ENCODE measurements around the gene TMEM239. TPM values are rescaled to one million over a fixed set of nuclear protein-coding genes. Genes with fewer than 3 reads are reported as not detected.
A peak's percentile ranks its signal among the peaks of the same experiment; 100 is the strongest.

Gene TMEM239
- total RNA-seq, 1 donor from 2014 or later: not detected

DNA sequence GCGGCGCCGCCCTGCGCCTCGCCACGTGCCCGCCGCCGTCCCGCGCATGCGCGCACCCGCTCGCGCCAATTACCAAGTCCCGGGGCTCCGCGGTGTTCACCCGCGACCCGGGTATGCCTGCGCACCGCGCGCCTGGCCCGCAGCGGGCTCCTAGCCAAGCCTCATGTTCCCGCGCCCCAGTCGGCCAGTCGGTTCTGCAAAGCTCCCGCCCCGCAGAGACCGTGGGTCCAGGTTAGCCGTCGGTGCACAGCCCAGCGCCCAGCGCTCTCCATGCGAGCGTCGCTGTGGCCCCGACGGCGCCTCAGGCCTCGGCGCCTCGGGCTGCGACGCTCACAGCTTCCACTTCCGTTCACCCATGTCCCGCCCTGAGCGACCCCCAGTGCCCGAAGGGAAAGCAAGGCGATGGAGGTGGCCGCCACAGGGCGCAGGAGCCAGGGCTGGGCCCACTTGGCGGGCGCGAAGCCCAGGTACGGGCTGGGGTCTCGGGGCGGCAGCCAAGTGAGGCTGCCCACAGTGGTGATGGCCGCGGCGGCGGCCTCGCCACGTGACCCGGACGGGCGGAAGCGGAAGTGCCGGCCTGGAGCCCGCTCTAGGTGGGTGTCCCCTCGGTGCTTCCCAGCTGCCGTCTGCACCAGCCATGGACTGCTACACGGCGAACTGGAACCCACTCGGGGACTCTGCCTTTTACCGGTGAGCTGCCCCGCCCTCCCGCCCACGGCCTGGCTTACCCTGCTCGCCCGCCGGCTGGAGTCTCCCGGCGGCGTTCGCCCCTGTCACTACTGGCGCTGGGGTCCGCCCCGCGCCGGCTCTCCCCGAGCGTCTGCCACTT lies 24.2 kb downstream of the TMEM239 start, which contains the start of the genes PCED1A and VPS16:
PCED1A (minus strand) TSS at position 518 of the 829 bp plus-strand sequence. CDS start 743 bp downstream, outside the sequence.
VPS16 (plus strand) TSS at position 608 of the 829 bp plus-strand sequence; CDS start at position 638, 30 bp downstream.
- peak; percentile 98 for ATAC-seq
- intact Hi-C loops (cut with DNase I): no loop called here
- DNase-seq (ENCODE audit: low spot score): peak; percentile 93

DNA sequence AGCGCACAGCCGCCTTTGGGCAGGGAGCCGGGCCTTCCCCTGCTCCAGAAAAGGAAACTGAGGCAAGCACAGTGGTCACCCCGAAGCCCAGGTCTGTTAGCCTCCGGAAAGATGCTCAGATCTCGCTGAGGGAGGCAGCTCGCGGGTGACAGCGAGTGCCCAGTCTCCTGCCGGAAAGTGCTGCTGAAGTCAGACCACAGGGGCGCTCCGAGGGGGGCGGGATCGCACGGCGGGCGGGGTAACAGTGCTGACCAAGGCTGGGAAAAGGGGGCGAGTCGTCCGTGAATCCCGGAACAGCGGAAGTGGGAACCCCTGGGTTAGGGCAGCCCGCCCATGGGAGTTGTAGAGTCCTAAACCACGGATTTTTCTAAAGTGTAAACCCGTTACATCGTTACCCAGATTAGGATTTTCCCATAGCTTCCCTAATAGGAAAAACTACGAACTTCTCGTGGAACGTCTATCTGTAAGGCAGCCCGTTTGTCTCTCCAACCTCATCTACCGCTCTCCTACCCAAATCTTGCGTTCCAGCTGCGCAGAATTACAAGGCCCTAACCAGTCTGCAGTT lies 24.9 kb downstream of the TMEM239 start:
- intact Hi-C loops (cut with DNase I): no loop called here
- ATAC-seq: peak; percentile 64
- peak; percentile 82 for DNase-seq (ENCODE audit: low spot score)

GRCh38 chr20:2845607-2846006 lies 29.4 kb downstream of the TMEM239 start:
- intact Hi-C loops (cut with DNase I): no loop called here
- ATAC-seq (no peak), DNase-seq (ENCODE audit: low spot score) (no peak)

GRCh38 chr20:2846698-2847097 lies 30.5 kb downstream of the TMEM239 start:
- intact Hi-C loops (cut with DNase I): no loop called here
- ATAC-seq (no peak), DNase-seq (ENCODE audit: low spot score) (no peak)

- no peak for ATAC-seq
- DNase-seq (ENCODE audit: low spot score): no peak
- intact Hi-C loops (cut with DNase I): no loop called here
Observed at GRCh38 chr20:2847802-2848201, 31.6 kb downstream of the TMEM239 start.

DNA sequence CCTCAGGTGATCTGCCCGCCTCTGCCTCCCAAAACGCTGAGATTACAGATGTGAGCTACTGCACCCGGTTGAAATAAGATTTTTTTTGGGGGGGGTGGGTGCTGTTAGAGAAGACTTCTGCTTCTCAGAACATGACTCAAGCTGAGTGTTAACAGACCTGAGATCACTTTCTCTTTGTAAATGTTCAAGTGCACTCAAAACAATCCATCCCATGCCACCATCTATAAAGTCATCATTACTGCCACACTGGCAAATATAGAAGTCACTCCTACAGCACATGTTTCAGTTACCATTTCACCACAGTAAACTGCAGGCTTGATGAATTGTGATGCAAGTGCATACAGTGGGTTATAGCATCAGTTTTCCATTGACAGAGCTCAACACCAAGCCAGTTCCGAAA lies 33.4 kb downstream of the TMEM239 start:
- intact Hi-C loops (cut with DNase I): no loop called here
- DNase-seq (ENCODE audit: low spot score): no peak
- no peak for ATAC-seq

DNA sequence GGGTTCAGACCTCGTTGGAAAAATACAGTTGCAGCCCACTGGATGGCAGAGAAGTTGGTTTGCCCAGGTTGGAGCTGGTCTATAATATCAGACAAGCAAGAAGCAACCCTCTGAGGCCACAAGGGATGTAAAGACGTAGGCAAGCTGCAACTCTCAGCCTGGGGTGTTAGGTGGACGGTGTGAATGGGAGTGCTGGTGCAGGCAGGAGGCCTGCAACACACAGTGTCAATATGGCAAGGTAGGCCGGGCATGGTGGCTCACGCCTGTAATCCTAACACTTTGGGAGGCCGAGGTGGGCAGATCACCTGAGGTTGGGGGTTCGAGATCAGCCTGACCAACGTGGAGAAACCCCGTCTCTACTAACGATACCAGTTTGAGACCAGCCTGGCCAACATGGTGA lies 34.9 kb downstream of the TMEM239 start:
- no peak for ATAC-seq
- no peak for DNase-seq (ENCODE audit: low spot score)
- intact Hi-C loops (cut with DNase I): no loop called here

DNA sequence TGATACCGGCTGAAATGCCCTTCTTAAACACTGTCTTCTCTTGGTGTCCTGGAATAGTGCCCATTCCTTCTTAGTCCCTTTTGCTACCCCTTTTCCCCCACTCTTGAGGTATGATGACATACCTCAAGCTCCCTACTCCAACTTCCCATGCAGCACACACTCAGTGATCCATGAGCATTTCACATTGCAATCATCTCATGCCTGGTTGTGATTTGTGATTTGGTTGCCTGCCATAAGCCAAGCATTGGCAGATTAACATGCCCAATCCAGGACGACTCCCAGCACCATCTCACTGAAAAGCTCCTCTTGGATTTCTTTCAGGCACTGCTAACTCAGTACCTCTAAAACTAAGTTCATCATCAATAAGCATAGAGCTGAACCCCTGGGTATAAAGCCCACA lies 42.4 kb downstream of the TMEM239 start:
- ATAC-seq (no peak), DNase-seq (ENCODE audit: low spot score) (no peak)
- intact Hi-C loops (cut with DNase I): no loop called here

- DNase-seq (ENCODE audit: low spot score) (no peak), ATAC-seq (no peak)
- intact Hi-C loops (cut with DNase I): no loop called here
Observed at GRCh38 chr20:2859330-2860121, 43.4 kb downstream of the TMEM239 start.

DNA sequence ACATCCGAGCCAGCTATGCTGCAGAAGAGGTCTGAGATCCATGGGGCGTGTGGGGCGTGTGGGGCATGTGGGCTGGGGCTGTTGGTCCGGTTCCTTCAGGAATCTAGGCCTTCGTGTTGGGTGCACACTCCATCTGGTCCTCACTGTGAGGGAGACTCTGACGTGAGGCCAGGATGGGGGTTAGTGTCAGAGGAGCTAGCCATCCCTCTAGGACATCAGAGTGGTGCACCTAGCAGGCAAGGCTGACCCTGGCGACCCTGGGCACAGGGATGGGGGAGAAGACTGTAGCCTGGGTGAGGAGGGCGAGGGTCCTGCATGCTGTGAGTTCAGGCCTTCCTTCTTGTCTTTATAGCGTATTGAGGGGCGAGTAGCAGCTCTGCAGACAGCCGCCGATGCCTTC lies 48.5 kb downstream of the TMEM239 start:
- DNase-seq (ENCODE audit: low spot score) (no peak), ATAC-seq (no peak)
- intact Hi-C loops (cut with DNase I): no loop called here

DNA sequence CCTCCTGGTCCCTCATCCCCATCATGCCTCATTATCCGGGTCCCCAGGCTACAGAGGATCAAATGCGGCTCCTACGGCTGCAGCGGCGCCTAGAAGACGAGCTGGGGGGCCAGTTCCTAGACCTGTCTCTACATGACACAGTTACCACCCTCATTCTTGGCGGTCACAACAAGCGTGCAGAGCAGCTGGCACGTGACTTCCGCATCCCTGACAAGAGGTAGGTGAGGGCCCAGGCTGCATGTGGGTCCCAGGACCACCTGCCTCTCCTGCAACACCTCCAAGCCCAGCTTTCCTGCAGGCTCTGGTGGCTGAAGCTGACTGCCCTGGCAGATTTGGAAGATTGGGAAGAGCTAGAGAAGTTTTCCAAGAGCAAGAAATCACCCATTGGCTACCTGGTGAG lies 48.9 kb downstream of the TMEM239 start:
- no peak for ATAC-seq

GRCh38 chr20:2865630-2866029 lies 49.5 kb downstream of the TMEM239 start:
- DNase-seq (ENCODE audit: low spot score) (no peak), ATAC-seq (no peak)
- intact Hi-C loops (cut with DNase I): no loop called here

More for the DNA sequence above, 48.9 kb downstream of the TMEM239 start:
- no peak for DNase-seq (ENCODE audit: low spot score)
- intact Hi-C loops (cut with DNase I): no loop called here

GRCh38 chr20:2866236-2866635 lies 50.1 kb downstream of the TMEM239 start:
- DNase-seq (ENCODE audit: low spot score) (no peak), ATAC-seq (no peak)
- intact Hi-C loops (cut with DNase I): no loop called here

GRCh38 chr20:2867081-2867864 lies 51.1 kb downstream of the TMEM239 start:
- intact Hi-C loops (cut with DNase I): no loop called here
- ATAC-seq: no peak
- no peak for DNase-seq (ENCODE audit: low spot score)

Other genes with a start within 250 kb of the TMEM239 start
- gene NOP56, start 163.7 kb upstream of the TMEM239 start, total RNA-seq: 97.4 TPM
- 67.0 TPM for gene IDH3B, start 152.1 kb upstream of the TMEM239 start, total RNA-seq
- 15.3 TPM for gene EBF4, start 123.6 kb upstream of the TMEM239 start, total RNA-seq
- 5.9 TPM for gene CPXM1, start 15.7 kb upstream of the TMEM239 start, total RNA-seq
- gene C20orf141, start 1.4 kb upstream of the TMEM239 start, total RNA-seq: not detected
- 40.4 TPM for gene PCED1A, start 24.3 kb downstream of the TMEM239 start, total RNA-seq
- gene VPS16, start 24.4 kb downstream of the TMEM239 start, total RNA-seq: 40.0 TPM
- 81.7 TPM for gene PTPRA, start 57.1 kb downstream of the TMEM239 start, total RNA-seq
- gene GNRH2, start 227.3 kb downstream of the TMEM239 start, total RNA-seq: not detected
- gene MRPS26, start 229.7 kb downstream of the TMEM239 start, total RNA-seq: 29.6 TPM